Endothelial cell of umbilical vein (primary cell): ENCODE measurements around the gene PHC2. TPM values are rescaled to one million over a fixed set of nuclear protein-coding genes. Genes with fewer than 3 reads are reported as not detected.

Source experiments
- BruUV-seq: library from RNA; stranded (reverse); fragments of 400-500 nt; replicated peaks from 2 replicates; lab custom pipeline; 2021; lab: Mats Ljungman, UMichigan
- CTCF ChIA-PET: fragments of 300-600, 350-600 bp; sonication (Branson Sonifier 250); formaldehyde crosslinking; loops from one replicate; lab custom pipeline; 2021; ENCODE audit warnings: antibody characterized with exemption, inconsistent platforms; lab: Charles Lee
- POLR2A ChIA-PET: fragments of 300-600, 350-600 bp; sonication (Branson Sonifier 250); formaldehyde crosslinking; loops from one replicate; lab custom pipeline; 2021; ENCODE audit warnings: antibody characterized with exemption, inconsistent platforms; lab: Charles Lee
- DNase-seq: peaks from one replicate; pipeline ENCODE4 v3.0.0-alpha.2; 2011; ENCODE audit warnings: low read depth, low spot score
- FAIRE-seq: peaks from 2 replicates; lab custom pipeline; 2011; peaks lifted over from hg19 to GRCh38; lab: Jason Lieb, UNC
- H2AFZ ChIP-seq: 2 replicates; pipeline ENCODE4 v1.6.0; 2012; ENCODE audit warnings: low read depth, low read length, control low read depth, inconsistent platforms
- H3K27ac ChIP-seq: 2 replicates; pipeline ENCODE4 v1.5.1; 2011; ENCODE audit warnings: low read depth, mild to moderate bottlenecking, control low read depth, low read length, moderate library complexity; ENCODE audit not compliant: insufficient read depth
- H3K27me3 ChIP-seq, 2 experiments: 2 replicates each; pipeline versions ENCODE4 v1.6.0 to v1.6.1; 2011; ENCODE audit warnings: low read length in 2 of 2, mixed read lengths in 1 of 2; ENCODE audit not compliant: control insufficient read depth in 2 of 2, insufficient read depth in 2 of 2
- H3K36me3 ChIP-seq, 2 experiments: 2 replicates in 1 of 2; 3 replicates in 1 of 2; pipeline ENCODE4 v1.5.1; 2011; ENCODE audit warnings: low read length in 2 of 2, mild to moderate bottlenecking in 1 of 2, moderate library complexity in 1 of 2; ENCODE audit not compliant: control insufficient read depth in 2 of 2, insufficient read depth in 2 of 2; ENCODE audit errors: extremely low read depth in 1 of 2
- H3K4me1 ChIP-seq: 3 replicates; pipeline ENCODE4 v1.5.1; 2011; ENCODE audit warnings: mild to moderate bottlenecking, low read length; ENCODE audit not compliant: control insufficient read depth, insufficient read depth; ENCODE audit errors: extremely low read depth
- H3K4me2 ChIP-seq: 2 replicates; pipeline ENCODE4 v1.6.1; 2011; ENCODE audit warnings: low read length, control low read depth, mixed read lengths; ENCODE audit not compliant: insufficient read depth
- H3K4me3 ChIP-seq, 3 experiments: fragments of 200-600 bp in 1 of 3; sonication (generic), shearing (Covaris generic) in 1 of 3; replicated peaks in 1 of 3; 2 replicates each; pipeline ENCODE4 v1.5.1; 2011 to 2016; ENCODE audit warnings: control low read depth in 3 of 3, low read length in 3 of 3, mild to moderate bottlenecking in 2 of 3, inconsistent platforms in 1 of 3, low read depth in 1 of 3, moderate library complexity in 1 of 3; ENCODE audit not compliant: insufficient read depth in 1 of 3
- H3K79me2 ChIP-seq: 2 replicates; pipeline ENCODE4 v1.6.0; 2012; ENCODE audit warnings: low read length, inconsistent platforms; ENCODE audit not compliant: control insufficient read depth, insufficient read depth
- H3K9ac ChIP-seq: replicated peaks from 2 replicates; pipeline ENCODE3; 2011; ENCODE audit warnings: low read length, control low read depth; ENCODE audit not compliant: insufficient read depth; ENCODE audit errors: extremely low read depth
- H3K9me1 ChIP-seq: replicated peaks from 3 replicates; pipeline ENCODE4 v1.6.0; 2011; ENCODE audit warnings: mild to moderate bottlenecking, low read length; ENCODE audit not compliant: control insufficient read depth, insufficient read depth; ENCODE audit errors: extremely low read depth
- H3K9me3 ChIP-seq: replicated peaks from 2 replicates; pipeline ENCODE4 v1.5.1; 2012; ENCODE audit warnings: low read length, inconsistent platforms; ENCODE audit not compliant: control insufficient read depth, insufficient read depth
- H4K20me1 ChIP-seq: replicated peaks from 2 replicates; pipeline ENCODE3; 2011; ENCODE audit warnings: mild to moderate bottlenecking, low read length; ENCODE audit not compliant: control insufficient read depth, insufficient read depth; ENCODE audit errors: extremely low read depth
- FOS ChIP-seq: IDR thresholded peaks from 2 replicates; pipeline ENCODE4 v1.6.1; 2011; ENCODE audit warnings: mild to moderate bottlenecking, low read length, moderate library complexity, borderline replicate concordance; ENCODE audit not compliant: insufficient read depth
- GATA2 ChIP-seq: IDR thresholded peaks from 2 replicates; pipeline ENCODE4 v1.7.0; 2011; ENCODE audit warnings: low read depth, mild to moderate bottlenecking, moderate library complexity, mixed read lengths, low read length; ENCODE audit not compliant: insufficient read length, insufficient read depth
- JUN ChIP-seq: IDR thresholded peaks from 2 replicates; pipeline ENCODE4 v1.6.1; 2011; ENCODE audit warnings: borderline replicate concordance, low read depth; ENCODE audit not compliant: insufficient read length, insufficient read depth
- MYC ChIP-seq: IDR thresholded peaks from one replicate; pipeline ENCODE4 v1.6.1; 2011; ENCODE audit warnings: mild to moderate bottlenecking, low read depth, low read length
- POLR2A ChIP-seq: IDR thresholded peaks from 2 replicates; pipeline ENCODE4 v1.6.1; 2012; ENCODE audit warnings: low read depth, mild to moderate bottlenecking, control low read depth, low read length
- dilution Hi-C: fragments of 300-500 bp; cut with MboI; formaldehyde crosslinking; loops from one replicate; pipeline ENCODE4 v1.15.0; 2019; ENCODE audit warnings: low sequenced_read_pairs; ENCODE audit not compliant: extremely low pct_ligation_motif_present
- intact Hi-C: fragments of 100-400 bp; cut with micrococcal nuclease; formaldehyde crosslinking; loops from one replicate; pipeline ENCODE4 v1.10.0; 2022
- polyA plus RNA-seq, 4 experiments: library from polyadenylated mRNA; depleted of rRNA in 3 of 4; stranded (reverse) in 3 of 4; unstranded in 1 of 4; fragments of >200 nt; gene quantifications; 2 replicates each; pipeline versions ENCODE4 v1.2.1 to v1.2.3, GENCODE V29; 2011 to 2012; ENCODE audit warnings: missing spikeins in 1 of 4
- total RNA-seq: library from RNA; stranded (reverse); gene quantifications from 2 replicates; pipeline ENCODE4 v1.2.3, GENCODE V29; 2021
- TF ChIP-seq, protein P1 (sequence below), 2 donors: IDR thresholded peaks; 1 replicate in 1 of 2; 2 replicates in 1 of 2; pipeline ENCODE4 v1.5.1; 2011; ENCODE audit warnings: low read length in 2 of 2, mild to moderate bottlenecking in 2 of 2, moderate library complexity in 2 of 2, control low read depth in 1 of 2, inconsistent platforms in 1 of 2, low read depth in 1 of 2; ENCODE audit not compliant: insufficient read depth in 1 of 2; ENCODE audit errors: extremely low read depth in 1 of 2
- TF ChIP-seq, protein P2 (sequence below): IDR thresholded peaks from 2 replicates; pipeline ENCODE4 v1.6.1; 2011; ENCODE audit not compliant: insufficient read depth, insufficient read length

The PHC2 gene
- total and polyA plus RNA-seq, 2 donors (not counting 3 experiments of a cell fraction or from before 2014, with no cell fraction given) = 65.6 to 79.0 TPM

DNA sequence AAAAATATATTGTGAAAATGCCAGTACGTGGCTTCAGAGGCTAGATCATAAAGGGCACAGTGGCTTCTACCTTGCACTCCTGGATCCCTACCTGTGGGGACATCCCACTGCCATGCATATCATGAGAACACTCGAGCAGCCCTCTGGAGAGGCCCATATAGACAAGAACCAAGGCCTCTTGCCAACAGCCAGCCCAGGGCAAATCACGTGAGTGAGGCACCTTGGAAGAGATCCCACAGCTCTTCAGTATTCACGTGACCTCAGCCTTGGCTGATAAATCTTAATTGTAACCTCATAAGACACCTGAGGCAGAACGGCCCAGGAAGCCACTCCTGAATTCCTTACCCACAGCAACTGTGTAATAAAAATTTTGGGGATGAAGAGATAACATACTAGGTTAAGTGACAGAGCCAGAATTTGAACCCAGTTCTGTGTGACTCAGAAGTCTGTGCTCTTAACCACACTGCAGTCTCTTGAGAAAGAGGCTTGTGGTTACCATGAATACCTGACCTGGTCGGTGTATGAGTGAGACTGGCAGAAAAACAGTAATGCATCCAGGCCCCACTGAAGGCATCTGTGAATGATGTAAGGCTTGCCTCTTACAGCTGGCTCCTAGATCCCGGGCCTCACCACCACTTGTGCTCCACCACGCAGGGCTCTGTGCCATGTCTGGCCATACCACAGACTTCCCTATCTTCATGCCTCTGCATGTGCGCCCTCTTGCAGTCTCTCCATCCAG, 103.1 kb downstream of the PHC2 start:
- TF ChIP-seq, protein P1, sequence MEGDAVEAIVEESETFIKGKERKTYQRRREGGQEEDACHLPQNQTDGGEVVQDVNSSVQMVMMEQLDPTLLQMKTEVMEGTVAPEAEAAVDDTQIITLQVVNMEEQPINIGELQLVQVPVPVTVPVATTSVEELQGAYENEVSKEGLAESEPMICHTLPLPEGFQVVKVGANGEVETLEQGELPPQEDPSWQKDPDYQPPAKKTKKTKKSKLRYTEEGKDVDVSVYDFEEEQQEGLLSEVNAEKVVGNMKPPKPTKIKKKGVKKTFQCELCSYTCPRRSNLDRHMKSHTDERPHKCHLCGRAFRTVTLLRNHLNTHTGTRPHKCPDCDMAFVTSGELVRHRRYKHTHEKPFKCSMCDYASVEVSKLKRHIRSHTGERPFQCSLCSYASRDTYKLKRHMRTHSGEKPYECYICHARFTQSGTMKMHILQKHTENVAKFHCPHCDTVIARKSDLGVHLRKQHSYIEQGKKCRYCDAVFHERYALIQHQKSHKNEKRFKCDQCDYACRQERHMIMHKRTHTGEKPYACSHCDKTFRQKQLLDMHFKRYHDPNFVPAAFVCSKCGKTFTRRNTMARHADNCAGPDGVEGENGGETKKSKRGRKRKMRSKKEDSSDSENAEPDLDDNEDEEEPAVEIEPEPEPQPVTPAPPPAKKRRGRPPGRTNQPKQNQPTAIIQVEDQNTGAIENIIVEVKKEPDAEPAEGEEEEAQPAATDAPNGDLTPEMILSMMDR (IDR thresholded peaks at IDR 0.05; ENCODE audit: extremely low read depth in 1 of 2, insufficient read depth in 1 of 2, low read depth in 1 of 2, low read length in 2 of 2) = no peak
- TF ChIP-seq FOS (no peak), POLR2A (no peak), MYC (no peak), JUN (no peak), GATA2 (no peak)
- TF ChIP-seq, protein P2, sequence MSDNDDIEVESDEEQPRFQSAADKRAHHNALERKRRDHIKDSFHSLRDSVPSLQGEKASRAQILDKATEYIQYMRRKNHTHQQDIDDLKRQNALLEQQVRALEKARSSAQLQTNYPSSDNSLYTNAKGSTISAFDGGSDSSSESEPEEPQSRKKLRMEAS = no peak
- dilution Hi-C loops (no loop called here), intact Hi-C loops (no loop called here)
- DNase-seq (no peak), FAIRE-seq (no peak)
- Histone ChIP-seq H3K9me3 (no peaks in the 10 kb centered on the region), H3K9ac (no peak overlapping the region), H3K27ac (no peak overlapping the region), H3K27me3 (no peaks in the 10 kb centered on the region), H3K9me1 (no peaks in the 10 kb centered on the region), H3K79me2 (peaks cover 9% of the 10 kb centered on the region), H3K36me3 (peaks cover 48 to 87% of the 10 kb centered on the region in 2 experiments), H3K4me2 (no peak overlapping the region), H2AFZ (no peak overlapping the region), H3K4me1 (no peaks in the 10 kb centered on the region), H3K4me3 (no peak overlapping the region), H4K20me1 (no peaks in the 10 kb centered on the region)
- BruUV-seq = no TSS peak
- POLR2A ChIA-PET = no interaction called here
- CTCF ChIA-PET = interaction anchor here (1.3 kb wide), 1 partner anchor 10 kb away, joined by 3 read pairs; no protein-coding TSS in a partner anchor
